Measurements from ENCODE around the gene BLID.

Gene BLID

DNA sequence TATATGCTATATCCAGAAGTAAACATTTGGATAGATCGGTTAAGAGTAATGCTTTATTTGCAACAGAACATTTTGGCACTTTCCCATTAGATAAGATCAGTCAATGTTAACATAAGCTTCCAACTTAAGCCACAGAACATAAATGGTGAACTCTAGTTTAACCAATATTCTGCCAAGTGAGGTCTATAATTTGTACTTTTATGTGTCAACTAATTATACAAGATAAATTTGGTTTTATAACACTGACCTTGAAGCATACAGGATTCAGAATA lies 23.5 kb upstream of the BLID start:
- no peak for DNase-seq

GRCh38 chr11:122138744-122139594 lies 23.0 kb upstream of the BLID start:
- no peak for DNase-seq

DNA sequence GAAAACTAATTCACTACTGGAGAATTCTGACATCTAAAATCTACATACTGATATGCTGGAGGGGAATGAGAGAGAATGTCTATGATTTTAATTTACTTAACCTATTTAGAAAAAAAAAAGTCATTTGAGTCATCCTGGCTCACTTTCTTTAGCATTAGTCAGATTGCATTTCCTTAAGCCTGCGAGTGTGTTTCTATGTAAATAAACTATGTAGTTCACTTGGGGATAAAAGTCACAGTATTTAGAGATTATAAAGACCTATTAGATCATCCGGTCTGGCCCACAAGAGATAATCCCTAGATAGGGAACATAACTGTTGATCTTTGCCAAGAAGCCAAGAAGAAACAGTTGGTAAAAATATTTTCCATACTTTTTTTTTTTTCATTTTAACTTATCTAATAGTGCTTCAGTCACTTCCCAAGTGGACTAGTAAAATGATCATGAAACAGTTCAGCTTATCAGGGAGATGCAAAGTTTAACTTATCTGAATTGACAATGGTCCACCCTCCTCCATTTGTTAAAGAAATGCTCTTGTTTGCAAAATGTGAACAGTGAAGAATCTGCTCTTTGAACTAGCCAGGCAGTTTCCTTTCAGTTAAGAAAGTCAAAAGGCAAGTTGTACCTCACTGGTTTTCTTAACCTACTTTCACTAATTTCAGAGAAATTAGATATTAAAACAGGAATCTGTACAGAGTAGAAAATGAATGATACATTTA lies 21.2 kb upstream of the BLID start:
- DNase-seq: no peak

GRCh38 chr11:122131126-122131525 lies 15.1 kb upstream of the BLID start:
- DNase-seq: no peak

DNA sequence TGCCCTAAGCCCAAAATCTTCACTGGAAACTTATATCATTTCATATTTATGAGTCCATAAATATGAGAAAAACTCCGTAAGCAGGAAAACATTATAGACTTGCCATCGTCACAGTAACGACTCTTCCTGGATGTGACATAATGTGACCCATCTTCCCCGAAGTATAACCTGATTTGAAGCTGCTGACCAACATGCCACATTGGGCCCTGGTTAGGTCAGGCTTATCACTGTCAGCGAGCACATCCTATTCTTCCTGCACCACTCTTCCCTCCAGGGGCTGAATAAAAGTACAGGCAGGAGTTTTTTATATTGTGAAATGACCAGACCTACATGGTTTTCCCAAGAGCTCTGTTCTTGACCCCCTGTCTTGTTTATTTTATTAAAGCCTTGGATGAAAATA lies 12.1 kb upstream of the BLID start:
- DNase-seq: no peak

- DNase-seq: no peak
These were observed 11.0 kb upstream of the BLID start for GRCh38 chr11:122127020-122127419.

DNA sequence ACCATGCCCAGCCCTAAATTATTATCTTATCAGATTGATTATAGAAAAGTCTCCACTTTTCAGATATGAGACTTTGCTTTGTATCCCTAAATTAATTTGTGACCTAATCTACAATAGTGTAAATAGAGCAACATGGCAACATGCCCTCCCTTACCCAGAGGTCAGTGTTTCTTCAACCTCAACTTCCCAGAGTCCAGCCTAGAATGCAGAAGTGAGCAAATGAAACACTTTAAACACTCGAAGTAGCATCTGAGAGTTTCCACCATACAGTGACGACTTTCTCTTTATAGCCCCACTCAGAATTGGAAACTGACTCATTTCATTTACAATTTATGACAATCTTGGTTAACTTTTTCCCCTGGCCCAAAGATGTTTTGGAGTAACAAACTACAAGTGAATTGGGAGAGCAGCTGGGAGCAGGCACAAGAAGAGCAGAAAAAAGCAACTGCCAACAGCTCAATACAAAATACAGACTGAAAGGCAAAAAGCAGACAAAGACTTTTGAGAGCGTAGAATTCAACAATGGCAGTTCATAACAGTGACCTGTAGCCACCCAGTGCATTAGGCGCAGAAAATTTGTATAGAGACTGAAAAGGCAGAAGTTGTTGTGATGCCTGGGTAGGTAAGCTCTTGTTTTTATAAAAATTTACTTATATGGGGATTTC lies 10.1 kb upstream of the BLID start:
- DNase-seq: no peak

GRCh38 chr11:122123263-122123929 lies 7.4 kb upstream of the BLID start:
- DNase-seq: no peak

GRCh38 chr11:122122179-122122578 lies 6.2 kb upstream of the BLID start:
- DNase-seq: no peak

- no peak for DNase-seq
These were observed 4.1 kb upstream of the BLID start for GRCh38 chr11:122120096-122120495.

- no peak for DNase-seq
These were observed 576 bp upstream of the BLID start for GRCh38 chr11:122116591-122116990.

DNA sequence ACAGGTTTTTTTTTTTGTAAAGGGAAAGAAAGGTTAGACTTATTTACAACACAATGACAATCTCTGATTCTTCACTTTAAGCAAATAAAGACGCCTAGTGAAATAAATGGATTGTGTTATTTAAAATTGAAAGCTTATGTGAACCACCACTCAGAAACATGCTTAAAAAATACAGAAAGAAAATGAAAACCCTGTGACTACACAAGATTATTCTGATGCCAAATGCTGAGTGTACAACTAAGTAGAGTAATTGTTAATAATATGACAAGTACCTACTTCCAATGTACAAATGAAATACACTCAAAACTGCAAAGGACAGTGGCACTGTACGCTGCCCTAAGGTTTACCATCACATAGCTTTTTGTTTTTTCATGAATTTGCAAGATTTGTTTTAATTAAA lies 1.0 kb downstream of the BLID start:
- DNase-seq: no peak

DNA sequence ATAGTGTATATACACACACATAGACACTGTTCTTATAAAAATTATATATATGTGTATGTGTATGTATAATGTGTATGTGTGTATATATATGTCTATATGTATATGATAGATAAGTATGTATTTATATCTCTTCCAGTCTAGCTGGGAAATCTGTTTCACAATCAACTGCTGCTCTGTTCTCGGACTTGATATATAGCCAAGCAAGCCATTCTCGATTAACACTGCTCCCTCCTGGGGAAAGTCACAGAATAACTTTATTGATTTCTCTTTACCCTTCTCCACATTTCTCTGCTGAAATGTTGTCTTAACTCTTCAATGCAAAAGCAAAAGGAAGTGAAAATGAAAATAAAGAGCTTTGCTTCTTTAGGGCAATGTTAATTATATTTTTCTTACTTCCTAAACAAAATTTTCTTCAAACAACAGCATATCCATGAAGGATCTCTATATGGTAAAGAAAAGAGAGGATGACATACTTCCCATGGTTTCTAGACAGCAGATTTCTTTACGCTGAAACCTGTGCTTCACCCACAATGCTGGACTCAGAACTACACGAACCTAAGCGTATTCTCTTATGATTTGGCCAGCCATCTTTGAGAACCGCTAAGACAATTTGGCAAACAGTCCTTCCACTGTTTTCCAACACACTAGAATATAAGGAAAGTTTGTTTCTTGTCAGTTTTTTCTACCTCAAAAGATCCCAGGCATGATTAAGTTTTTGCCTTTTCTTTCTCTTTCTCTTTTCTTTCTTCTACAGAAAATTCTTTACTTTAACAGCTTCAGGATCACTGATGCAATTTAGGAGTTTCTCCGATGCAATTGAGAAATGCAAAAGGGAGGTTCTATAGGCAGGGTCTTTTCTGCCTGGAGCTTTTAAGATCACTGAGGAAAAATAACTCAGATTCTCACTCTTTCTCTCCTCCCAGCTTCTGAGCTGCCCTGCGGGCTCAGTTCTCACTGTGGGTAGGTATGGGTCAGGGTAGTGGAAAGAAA lies 1.9 kb downstream of the BLID start:
- no peak for DNase-seq

DNA sequence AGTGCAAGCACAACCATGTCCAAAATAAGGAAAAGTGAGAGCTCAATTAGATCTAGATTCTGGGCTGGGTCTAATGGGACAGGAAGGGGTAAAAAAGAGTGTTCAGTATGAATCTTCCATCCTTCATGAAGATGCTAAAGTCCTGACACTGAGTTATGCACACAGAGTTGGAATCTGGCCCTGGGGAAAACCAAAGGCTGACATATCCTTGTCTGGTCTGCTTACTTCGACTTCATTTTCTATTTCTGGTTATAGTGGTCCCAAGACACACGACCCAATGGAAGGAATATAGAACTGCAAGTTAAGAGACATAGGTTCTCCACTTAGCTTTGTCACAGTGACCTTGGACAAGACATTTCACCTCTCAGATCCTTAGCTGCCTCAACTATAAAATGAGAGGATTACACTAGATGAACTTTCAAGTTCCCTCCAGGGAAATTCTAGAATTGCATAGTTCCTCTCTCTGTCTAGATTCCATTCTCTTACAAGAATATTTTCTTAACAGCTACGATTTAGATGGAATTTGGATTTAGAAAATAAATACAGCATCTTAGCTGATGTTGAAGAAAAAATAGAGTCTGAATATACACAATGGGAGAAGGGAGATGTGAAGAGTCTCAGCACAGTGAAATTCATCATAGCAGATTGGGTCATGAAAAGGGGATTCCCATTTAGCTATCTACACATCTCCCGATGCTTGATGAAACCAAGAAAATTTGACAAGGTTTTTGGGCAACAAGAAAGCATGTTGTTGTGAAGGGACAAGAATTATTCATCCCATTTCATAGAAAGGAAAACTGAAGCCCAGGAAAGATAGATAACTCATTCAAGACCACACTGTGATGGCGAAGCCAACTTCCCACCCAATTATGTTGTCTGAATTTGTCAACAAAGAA lies 3.3 kb downstream of the BLID start:
- no peak for DNase-seq

GRCh38 chr11:122109932-122110331 lies 6.1 kb downstream of the BLID start:
- DNase-seq: no peak

- DNase-seq: no peak
These were observed 7.2 kb downstream of the BLID start for GRCh38 chr11:122108828-122109227.

GRCh38 chr11:122108192-122108799 lies 7.7 kb downstream of the BLID start:
- DNase-seq: no peak

DNA sequence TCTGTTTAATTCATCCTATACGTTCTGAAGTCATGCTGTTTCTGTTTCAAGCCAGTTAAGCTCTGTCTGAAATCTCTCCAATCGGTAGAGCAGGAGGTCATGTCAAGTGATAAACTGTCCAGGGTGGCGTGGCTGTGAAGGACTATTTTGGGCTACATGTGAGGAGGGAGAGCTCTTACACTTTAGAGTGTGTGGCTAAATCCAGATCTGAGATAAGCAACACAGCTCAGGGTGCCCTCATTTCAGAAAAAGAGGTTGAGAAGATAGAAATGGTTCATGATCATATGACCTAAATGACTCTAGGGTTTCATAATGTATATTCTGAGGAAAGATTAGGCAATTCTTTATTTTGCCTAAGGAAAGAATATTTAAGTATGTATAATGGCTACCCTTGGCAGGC lies 8.4 kb downstream of the BLID start:
- DNase-seq: no peak

GRCh38 chr11:122107045-122107444 lies 9.0 kb downstream of the BLID start:
- no peak for DNase-seq

DNA sequence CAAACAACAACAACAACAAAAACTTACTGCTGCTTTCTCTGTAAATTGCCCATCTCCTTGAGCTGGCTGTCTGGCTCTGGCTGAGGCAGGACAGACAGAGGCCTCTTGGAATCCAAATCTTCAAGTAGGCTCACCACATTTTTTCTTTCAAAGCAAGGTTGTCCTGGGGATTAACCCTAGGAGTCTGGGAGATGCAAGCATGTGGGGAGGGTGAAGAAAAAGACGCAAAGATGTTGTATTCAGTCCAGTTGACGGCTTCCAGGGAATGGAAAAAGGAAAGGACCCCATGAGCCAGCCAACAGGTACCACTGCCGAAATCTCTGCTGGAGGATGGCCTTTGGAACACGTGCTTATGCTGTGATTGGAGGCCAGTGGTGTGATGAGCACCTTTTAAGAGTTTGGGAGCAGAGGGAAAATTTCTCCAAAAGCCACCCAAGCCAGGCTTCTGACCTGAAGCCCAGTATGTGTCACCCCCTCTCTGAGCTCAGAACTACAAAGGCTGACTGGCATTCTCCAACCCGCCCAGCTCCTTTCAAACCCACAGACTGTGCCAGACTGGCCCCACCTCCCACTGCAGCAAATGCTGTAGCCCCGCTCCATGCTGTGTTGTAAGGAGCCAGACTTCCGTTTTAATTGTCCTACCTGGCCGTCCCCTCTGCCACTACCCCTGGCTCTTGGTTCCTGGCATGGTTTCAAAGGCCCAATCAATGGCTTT lies 10.8 kb downstream of the BLID start:
- DNase-seq: no peak

All from right kidney (tissue), 1 donor.